HCT116 (cell line): Measurements from ENCODE around the gene SULT2B1. TPM values are rescaled to one million over a fixed set of nuclear protein-coding genes. Genes with fewer than 3 reads are reported as not detected.
A peak's percentile ranks its signal among the peaks of the same experiment; 100 is the strongest.

Source experiments
- ATAC-seq: fragments of 200-7000 bp; cut with Tn5 transposase; 2 replicates; pipeline ENCODE4 v1.9.1; 2020; ENCODE audit warnings: mild to moderate bottlenecking, moderate library complexity
- BruUV-seq: library from RNA; stranded (reverse); fragments of 400-500 nt; replicated peaks from 2 replicates; lab custom pipeline; 2021; lab: Mats Ljungman, UMichigan
- CTCF ChIA-PET: fragments of 300-600 bp; sonication (Branson Sonifier 250); formaldehyde crosslinking; loops from one replicate; lab custom pipeline; 2021; ENCODE audit warnings: antibody characterized with exemption; lab: Charles Lee
- POLR2A ChIA-PET: fragments of 300-600, 350-600 bp; sonication (Branson Sonifier 250); formaldehyde crosslinking; loops from one replicate; lab custom pipeline; 2021; ENCODE audit warnings: antibody characterized with exemption; lab: Charles Lee
- RAD21 ChIA-PET, 2 experiments: fragments of 300-600 bp; sonication (Branson Sonifier 250); formaldehyde crosslinking; loops; one replicate each; lab custom pipeline; 2023; ENCODE audit warnings: low total read pairs in 2 of 2; ENCODE audit not compliant: uncharacterized antibody in 2 of 2, unreplicated experiment in 2 of 2, low non-redundant PET in 1 of 2; lab: Charles Lee
- DNase-seq: peaks from one replicate; pipeline ENCODE4 v3.0.0-alpha.2; 2010; ENCODE audit warnings: low read depth, low spot score
- H2AFZ ChIP-seq: fragments of 200-600 bp; shearing (Covaris generic), sonication (generic); 2 replicates; pipeline ENCODE4 v1.6.1; 2017; ENCODE audit warnings: low read depth, mixed run types, mixed read lengths, antibody characterized with exemption, low read length; ENCODE audit not compliant: poor library complexity, severe bottlenecking
- H3K27ac ChIP-seq: 2 replicates; pipeline ENCODE4 v1.5.1; 2012; ENCODE audit warnings: low read depth, low read length
- H3K27me3 ChIP-seq: fragments of 200-600 bp; sonication (generic); 2 replicates; pipeline ENCODE4 v1.6.1; 2016; ENCODE audit warnings: mixed run types, low read length, mixed read lengths; ENCODE audit not compliant: insufficient read depth
- H3K36me3 ChIP-seq, 2 experiments: fragments of 200-500 bp in 1 of 2; fragments of 200-600 bp in 1 of 2; sonication (Bioruptor generic) in 1 of 2; sonication (generic) in 1 of 2; 2 replicates each; pipeline versions ENCODE4 v1.5.1 to v1.6.1; 2014 to 2016; ENCODE audit warnings: low read length in 2 of 2, inconsistent platforms in 1 of 2, mixed read lengths in 1 of 2, mixed run types in 1 of 2; ENCODE audit not compliant: insufficient read depth in 2 of 2, control insufficient read depth in 1 of 2
- H3K4me1 ChIP-seq, 2 experiments: fragments of 200-600 bp in 1 of 2; sonication (generic) in 1 of 2; 2 replicates each; pipeline versions ENCODE4 v1.5.1 to v1.6.1; 2012 to 2017; ENCODE audit warnings: low read length in 2 of 2, inconsistent platforms in 1 of 2, mild to moderate bottlenecking in 1 of 2, mixed read lengths in 1 of 2, mixed run types in 1 of 2, moderate library complexity in 1 of 2; ENCODE audit not compliant: insufficient read depth in 2 of 2, control insufficient read depth in 1 of 2
- H3K4me2 ChIP-seq: fragments of 200-600 bp; sonication (generic); 2 replicates; pipeline ENCODE4 v1.6.1; 2017; ENCODE audit warnings: mixed run types, low read length, mixed read lengths
- H3K4me3 ChIP-seq, 2 experiments: fragments of 200-600 bp in 1 of 2; sonication (generic) in 1 of 2; replicated peaks in 1 of 2; 2 replicates each; pipeline ENCODE4 v1.5.1; 2011 to 2016; ENCODE audit warnings: low read length in 2 of 2, control low read depth in 1 of 2, low read depth in 1 of 2, mild to moderate bottlenecking in 1 of 2, mixed read lengths in 1 of 2, mixed run types in 1 of 2
- H3K79me2 ChIP-seq: fragments of 200-600 bp; sonication (generic); 2 replicates; pipeline ENCODE4 v1.6.1; 2017; ENCODE audit warnings: mild to moderate bottlenecking, mixed run types, low read length, moderate library complexity, mixed read lengths; ENCODE audit not compliant: insufficient read depth
- H3K9ac ChIP-seq: fragments of 200-600 bp; sonication (generic); 2 replicates; pipeline ENCODE4 v1.6.1; 2016; ENCODE audit warnings: low read length, mixed read lengths
- H3K9me2 ChIP-seq: fragments of 200-600 bp; sonication (generic), shearing (Covaris generic); 2 replicates; pipeline ENCODE4 v1.6.1; 2017; ENCODE audit warnings: mixed run types, mild to moderate bottlenecking, moderate library complexity; ENCODE audit not compliant: insufficient read depth
- H3K9me3 ChIP-seq, 2 experiments: fragments of 200-500 bp in 1 of 2; fragments of 200-600 bp in 1 of 2; sonication (Bioruptor generic) in 1 of 2; sonication (generic) in 1 of 2; 2 replicates each; pipeline ENCODE4 v1.6.1; 2014 to 2017; ENCODE audit warnings: low read length in 2 of 2, mixed read lengths in 2 of 2, inconsistent platforms in 1 of 2, low read depth in 1 of 2, mild to moderate bottlenecking in 1 of 2, mixed run types in 1 of 2, moderate library complexity in 1 of 2; ENCODE audit not compliant: control insufficient read depth in 1 of 2, insufficient read depth in 1 of 2
- H4K20me1 ChIP-seq: fragments of 200-600 bp; sonication (generic), shearing (Covaris generic); 2 replicates; pipeline ENCODE4 v1.6.1; 2017; ENCODE audit warnings: mixed run types, mild to moderate bottlenecking, moderate library complexity; ENCODE audit not compliant: insufficient read depth
- CBX3 ChIP-seq: IDR thresholded peaks from 2 replicates; pipeline ENCODE4 v1.6.1; 2012; ENCODE audit warnings: low read depth
- ELF1 ChIP-seq: IDR thresholded peaks from 2 replicates; pipeline ENCODE4 v1.6.1; 2012; ENCODE audit warnings: low read depth, borderline replicate concordance
- FOSL1 ChIP-seq: IDR thresholded peaks from 2 replicates; pipeline ENCODE4 v1.6.1; 2012; ENCODE audit warnings: low read depth
- JUND ChIP-seq: IDR thresholded peaks from 2 replicates; pipeline ENCODE4 v1.6.1; 2012
- POLR2AphosphoS5 ChIP-seq: IDR thresholded peaks from 2 replicates; pipeline ENCODE4 v1.6.1; 2011; ENCODE audit warnings: mild to moderate bottlenecking, low read depth, low read length, moderate library complexity
- RAD21 ChIP-seq: IDR thresholded peaks from 2 replicates; pipeline ENCODE4 v1.6.1; 2012; ENCODE audit warnings: low read depth, mild to moderate bottlenecking
- SP1 ChIP-seq: IDR thresholded peaks from 2 replicates; pipeline ENCODE4 v1.6.1; 2012; ENCODE audit warnings: low read depth
- TCF7L2 ChIP-seq: IDR thresholded peaks from 2 replicates; pipeline ENCODE4 v1.7.0; 2011; ENCODE audit warnings: borderline replicate concordance, inconsistent platforms; ENCODE audit not compliant: insufficient read depth, insufficient read length; ENCODE audit errors: extremely low read depth
- YY1 ChIP-seq: IDR thresholded peaks from 2 replicates; pipeline ENCODE4 v1.6.1; 2011; ENCODE audit warnings: low read length, low read depth, moderate library complexity, mild to moderate bottlenecking; ENCODE audit not compliant: insufficient replicate concordance; ENCODE audit errors: extremely low read depth
- intact Hi-C: fragments of 100-400 bp; cut with micrococcal nuclease; formaldehyde crosslinking; loops from 2 replicates; pipeline ENCODE4 v1.10.0; 2022
- total RNA-seq: library from RNA; stranded (reverse); gene quantifications from one replicate; pipeline ENCODE4 v1.2.1, GENCODE V29; 2021; ENCODE audit not compliant: unreplicated experiment
- TF ChIP-seq, protein P1 (sequence below), 3 experiments: fragments of 200-600 bp in 1 of 3; sonication (generic) in 1 of 3; IDR thresholded peaks in 2 of 3; conservative IDR thresholded peaks in 1 of 3; 2 replicates each; pipeline ENCODE4 v1.5.1; 2012 to 2017; ENCODE audit warnings: low read depth in 2 of 3, low read length in 2 of 3, antibody characterized with exemption in 1 of 3, borderline replicate concordance in 1 of 3, control low read depth in 1 of 3, mild to moderate bottlenecking in 1 of 3, mixed read lengths in 1 of 3, mixed run types in 1 of 3, moderate library complexity in 1 of 3; ENCODE audit not compliant: insufficient read depth in 1 of 3
- TF ChIP-seq, protein P2 (sequence below): IDR thresholded peaks from 2 replicates; pipeline ENCODE4 v1.6.1; 2011; ENCODE audit warnings: mild to moderate bottlenecking, low read length, moderate library complexity; ENCODE audit not compliant: insufficient replicate concordance; ENCODE audit errors: extremely low read depth
- TF ChIP-seq, protein P3 (sequence below): IDR thresholded peaks from 2 replicates; pipeline ENCODE4 v1.6.1; 2012
- TF ChIP-seq, protein P4 (sequence below): IDR thresholded peaks from 2 replicates; pipeline ENCODE4 v1.6.1; 2012

Gene SULT2B1
- total RNA-seq, 1 experiment from 2014 or later = 4.8 TPM

DNA sequence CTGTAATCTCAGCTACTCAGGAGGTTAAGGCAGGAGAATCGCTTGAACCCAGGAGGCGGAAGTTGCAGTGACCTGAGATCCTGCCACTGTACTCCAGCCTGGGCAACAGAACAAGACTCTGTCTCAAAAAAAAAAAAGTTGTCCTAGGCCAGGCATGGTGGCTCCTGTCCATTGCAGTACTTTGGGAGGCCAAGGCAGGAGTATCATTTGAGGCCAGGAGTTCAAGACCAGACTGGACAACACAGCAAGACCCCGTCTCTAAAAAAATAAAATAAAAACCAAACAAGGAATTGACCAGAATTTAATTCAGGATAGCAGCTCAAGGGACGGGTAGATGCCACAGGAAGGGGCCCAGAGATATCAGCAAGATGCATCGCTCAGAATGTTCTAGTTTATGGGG, 4.9 kb downstream of the SULT2B1 start:
- Histone ChIP-seq H3K4me1 (peaks cover 55 to 80% of the 10 kb centered on the region in 2 experiments), H3K9me2 (no peaks in the 10 kb centered on the region), H2AFZ (no peak overlapping the region), H3K27ac (peak overlapping the region; percentile 48), H3K79me2 (no peaks in the 10 kb centered on the region), H3K9me3 (no peaks in the 10 kb centered on the region), H3K36me3 (no peaks in the 10 kb centered on the region), H3K27me3 (no peaks in the 10 kb centered on the region), H3K4me2 (peak overlapping the region; percentile 75), H4K20me1 (no peaks in the 10 kb centered on the region), H3K9ac (no peak overlapping the region), H3K4me3 (no peak overlapping the region)
- DNase-seq = no peak
- POLR2A ChIA-PET = interaction anchor here (0.5 to 1.3 kb wide), 3 partner anchors 12 to 165 kb away, joined by 3 read pairs; no protein-coding TSS in a partner anchor
- ATAC-seq = no peak
- BruUV-seq = no TSS peak
- TF ChIP-seq CBX3 (0 out of 2 replicates have a peak, but pooled peaks have one; percentile 6), RAD21 (no peak)
- intact Hi-C loops = no loop called here
- CTCF ChIA-PET = no interaction called here
- RAD21 ChIA-PET = interaction anchor here in 1 of 2 experiments (0.6 kb wide), 1 partner anchor 48 kb away, joined by 6 read pairs; no protein-coding TSS in a partner anchor

DNA sequence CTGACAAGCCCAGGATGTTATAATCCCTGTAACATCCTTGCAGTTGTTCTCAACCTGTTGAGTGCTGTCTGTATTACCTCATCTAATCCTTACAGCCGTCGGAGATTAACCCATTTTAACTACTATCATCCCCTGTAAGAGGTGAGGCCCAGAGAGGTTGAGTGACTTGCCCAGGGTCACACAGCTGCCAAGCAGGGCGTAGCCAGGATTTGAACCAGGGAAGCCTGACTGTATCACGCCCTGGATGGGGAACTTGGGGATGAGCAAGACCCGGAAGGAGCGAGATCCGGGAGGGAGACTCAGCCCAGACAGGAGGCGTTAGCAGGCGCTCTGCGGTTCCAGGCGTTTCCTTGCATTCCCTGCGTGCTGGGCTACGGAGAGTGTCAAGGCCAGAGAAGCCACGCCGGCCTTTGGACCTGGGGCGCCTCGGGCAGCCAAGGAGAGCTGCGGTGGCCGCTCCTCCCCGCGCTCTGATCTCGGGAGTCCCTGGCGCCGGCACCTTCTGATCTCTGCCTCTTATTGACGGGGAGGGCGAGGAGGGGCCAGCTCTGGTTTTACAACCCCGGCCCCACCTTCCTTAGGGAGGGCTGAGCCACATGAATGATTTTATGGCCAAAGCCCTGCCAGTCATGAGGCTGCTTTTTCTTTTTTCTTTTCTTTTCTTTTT, 6.2 kb downstream of the SULT2B1 start:
- DNase-seq (peak; percentile 80), ATAC-seq (peak; percentile 78)
- Histone ChIP-seq H3K27me3 (no peaks in the 10 kb centered on the region), H3K4me2 (peak overlapping the region; percentile 74), H3K36me3 (no peaks in the 10 kb centered on the region), H3K9me2 (no peaks in the 10 kb centered on the region), H3K79me2 (no peaks in the 10 kb centered on the region), H3K9ac (peak overlapping the region; percentile 36), H4K20me1 (no peaks in the 10 kb centered on the region), H3K9me3 (no peaks in the 10 kb centered on the region), H3K4me1 (peaks cover 47 to 68% of the 10 kb centered on the region in 2 experiments), H3K27ac (peak overlapping the region; percentile 64), H2AFZ (peak overlapping the region; percentile 58), H3K4me3 (peak overlapping the region; percentile 19 to 32)
- RAD21 ChIA-PET = interaction anchor here (0.6 to 1.4 kb wide), 3 partner anchors 26 to 475 kb away, joined by 3 to 4 read pairs (median 4); partner anchors contain the start of gene KDELR1 (in 1 of the 2)
- TSS peak; percentile 48 for BruUV-seq
- intact Hi-C loops = no loop called here
- POLR2A ChIA-PET = interaction anchor here (0.8 to 1.6 kb wide), 3 partner anchors 11 to 56 kb away, joined by 4 to 14 read pairs (median 5); no protein-coding TSS in a partner anchor
- CTCF ChIA-PET = interaction anchor here (0.7 to 1.4 kb wide), 3 partner anchors 26 to 68 kb away, joined by 3 to 9 read pairs (median 5); no protein-coding TSS in a partner anchor
- TF ChIP-seq JUND = peak; percentile 30; the same call in 1 of the 2 replicates
- no peak for TF ChIP-seq YY1
- TF ChIP-seq, protein P1, sequence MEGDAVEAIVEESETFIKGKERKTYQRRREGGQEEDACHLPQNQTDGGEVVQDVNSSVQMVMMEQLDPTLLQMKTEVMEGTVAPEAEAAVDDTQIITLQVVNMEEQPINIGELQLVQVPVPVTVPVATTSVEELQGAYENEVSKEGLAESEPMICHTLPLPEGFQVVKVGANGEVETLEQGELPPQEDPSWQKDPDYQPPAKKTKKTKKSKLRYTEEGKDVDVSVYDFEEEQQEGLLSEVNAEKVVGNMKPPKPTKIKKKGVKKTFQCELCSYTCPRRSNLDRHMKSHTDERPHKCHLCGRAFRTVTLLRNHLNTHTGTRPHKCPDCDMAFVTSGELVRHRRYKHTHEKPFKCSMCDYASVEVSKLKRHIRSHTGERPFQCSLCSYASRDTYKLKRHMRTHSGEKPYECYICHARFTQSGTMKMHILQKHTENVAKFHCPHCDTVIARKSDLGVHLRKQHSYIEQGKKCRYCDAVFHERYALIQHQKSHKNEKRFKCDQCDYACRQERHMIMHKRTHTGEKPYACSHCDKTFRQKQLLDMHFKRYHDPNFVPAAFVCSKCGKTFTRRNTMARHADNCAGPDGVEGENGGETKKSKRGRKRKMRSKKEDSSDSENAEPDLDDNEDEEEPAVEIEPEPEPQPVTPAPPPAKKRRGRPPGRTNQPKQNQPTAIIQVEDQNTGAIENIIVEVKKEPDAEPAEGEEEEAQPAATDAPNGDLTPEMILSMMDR (IDR thresholded peaks at IDR 0.05 in 2 of 3, conservative IDR thresholded peaks at IDR 0.05 in 1 of 3; ENCODE audit: borderline replicate concordance in 1 of 3, insufficient read depth in 1 of 3, low read depth in 2 of 3, low read length in 2 of 3) = no peak
- peak; percentile 89 for TF ChIP-seq CBX3
- peak; percentile 99 for TF ChIP-seq TCF7L2
- TF ChIP-seq, protein P2, sequence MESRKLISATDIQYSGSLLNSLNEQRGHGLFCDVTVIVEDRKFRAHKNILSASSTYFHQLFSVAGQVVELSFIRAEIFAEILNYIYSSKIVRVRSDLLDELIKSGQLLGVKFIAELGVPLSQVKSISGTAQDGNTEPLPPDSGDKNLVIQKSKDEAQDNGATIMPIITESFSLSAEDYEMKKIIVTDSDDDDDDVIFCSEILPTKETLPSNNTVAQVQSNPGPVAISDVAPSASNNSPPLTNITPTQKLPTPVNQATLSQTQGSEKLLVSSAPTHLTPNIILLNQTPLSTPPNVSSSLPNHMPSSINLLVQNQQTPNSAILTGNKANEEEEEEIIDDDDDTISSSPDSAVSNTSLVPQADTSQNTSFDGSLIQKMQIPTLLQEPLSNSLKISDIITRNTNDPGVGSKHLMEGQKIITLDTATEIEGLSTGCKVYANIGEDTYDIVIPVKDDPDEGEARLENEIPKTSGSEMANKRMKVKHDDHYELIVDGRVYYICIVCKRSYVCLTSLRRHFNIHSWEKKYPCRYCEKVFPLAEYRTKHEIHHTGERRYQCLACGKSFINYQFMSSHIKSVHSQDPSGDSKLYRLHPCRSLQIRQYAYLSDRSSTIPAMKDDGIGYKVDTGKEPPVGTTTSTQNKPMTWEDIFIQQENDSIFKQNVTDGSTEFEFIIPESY = no peak
- TF ChIP-seq POLR2AphosphoS5 = peak; percentile 69
- TF ChIP-seq, protein P3, sequence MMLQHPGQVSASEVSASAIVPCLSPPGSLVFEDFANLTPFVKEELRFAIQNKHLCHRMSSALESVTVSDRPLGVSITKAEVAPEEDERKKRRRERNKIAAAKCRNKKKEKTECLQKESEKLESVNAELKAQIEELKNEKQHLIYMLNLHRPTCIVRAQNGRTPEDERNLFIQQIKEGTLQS = no peak
- TF ChIP-seq, protein P4, sequence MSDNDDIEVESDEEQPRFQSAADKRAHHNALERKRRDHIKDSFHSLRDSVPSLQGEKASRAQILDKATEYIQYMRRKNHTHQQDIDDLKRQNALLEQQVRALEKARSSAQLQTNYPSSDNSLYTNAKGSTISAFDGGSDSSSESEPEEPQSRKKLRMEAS = peak; percentile 93
- peak; percentile 40; the same call in 1 of the 2 replicates for TF ChIP-seq FOSL1
- TF ChIP-seq SP1 = peak; percentile 72
- no peak; the same call in 1 of the 2 replicates for TF ChIP-seq ELF1
